ENCODE results near the gene CTNND2.
"Not testable (repeated sequence)": the region's sequence is repeated elsewhere in the genome, so short reads cannot be mapped to it uniquely, and the experiment has no call there.

Gene CTNND2

DNA sequence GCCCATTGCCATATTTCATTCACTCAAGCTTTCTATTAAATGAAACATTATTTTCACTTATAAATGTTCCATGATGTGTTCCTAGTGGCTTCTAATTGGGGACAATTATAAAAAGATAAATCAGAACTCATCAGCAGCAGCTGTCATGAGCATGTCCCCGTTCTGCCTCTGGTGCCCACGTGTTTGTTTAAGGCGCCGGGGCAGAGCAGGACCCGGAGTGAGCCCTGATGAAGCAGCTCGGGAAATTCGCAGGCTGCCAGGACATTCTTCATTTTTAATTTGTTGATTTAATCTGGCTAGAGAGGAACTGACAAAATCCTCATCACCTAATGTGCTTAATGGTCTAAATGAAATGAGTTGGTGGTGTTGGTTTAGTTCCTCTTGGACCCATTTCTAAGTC is 475.0 kb downstream of the CTNND2 start:
- DNase-seq, result no peak

GRCh38 chr5:11427569-11427968 is 476.7 kb downstream of the CTNND2 start:
- no peak for DNase-seq

GRCh38 chr5:11426442-11426841 is 477.8 kb downstream of the CTNND2 start:
- DNase-seq, result no peak

DNA sequence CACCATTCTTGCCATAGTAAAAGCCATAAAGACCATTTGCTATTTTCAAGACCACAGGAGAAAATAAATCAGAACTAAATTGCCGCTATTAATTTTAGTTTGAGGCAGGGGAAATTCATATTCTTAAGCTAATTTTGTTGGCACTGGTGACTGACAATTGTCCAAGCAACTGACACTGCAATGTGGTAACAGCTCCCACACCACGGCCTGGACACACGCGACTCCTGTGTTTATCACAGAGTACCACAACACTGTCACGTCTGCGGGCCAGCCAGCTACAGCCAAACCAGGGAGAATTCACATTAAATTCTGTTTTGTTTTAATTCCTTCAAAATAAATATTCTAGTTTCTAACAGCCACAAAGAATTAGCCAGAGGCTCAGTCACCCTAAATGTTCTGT is 481.9 kb downstream of the CTNND2 start:
- no peak for DNase-seq

DNA sequence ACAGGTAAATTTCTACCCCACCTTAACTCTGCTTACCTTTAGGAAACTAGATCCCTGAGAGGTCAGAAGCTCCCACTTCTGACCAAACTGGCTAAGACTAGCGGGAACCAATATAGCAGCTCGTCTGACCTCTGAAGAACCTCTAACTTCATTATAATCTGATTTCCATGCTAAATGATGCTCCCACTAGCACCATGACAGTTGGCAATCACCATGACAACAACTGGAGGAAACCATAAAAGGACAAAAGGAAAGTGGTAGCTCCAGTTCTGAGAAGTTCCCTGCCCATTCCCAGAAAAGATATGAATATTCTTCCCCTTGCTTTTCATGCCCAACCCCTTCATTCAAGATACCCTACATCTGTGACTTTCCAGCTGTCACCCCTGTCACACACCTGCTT is 483.3 kb downstream of the CTNND2 start:
- no peak for DNase-seq

GRCh38 chr5:11415751-11416150 is 488.5 kb downstream of the CTNND2 start:
- DNase-seq, result no peak

DNA sequence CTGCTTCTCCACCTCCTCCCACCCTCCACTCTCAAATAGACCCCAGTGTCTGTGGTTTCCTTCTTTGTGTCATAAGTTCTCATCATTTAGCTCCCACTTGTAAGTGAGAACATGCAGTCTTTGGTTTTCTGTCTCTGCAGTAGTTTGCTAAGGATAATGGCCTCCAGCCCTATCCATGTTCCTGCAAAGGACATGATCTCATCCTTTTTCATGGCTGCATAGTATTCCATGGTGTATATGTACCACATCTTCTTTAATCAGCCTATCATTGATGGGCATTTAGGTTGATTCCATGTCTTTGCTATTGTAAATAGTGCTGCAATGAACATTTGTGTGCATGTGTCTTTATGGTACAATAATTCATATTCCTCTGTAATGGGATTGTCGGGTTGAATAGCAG is 489.5 kb downstream of the CTNND2 start:
- DNase-seq, result not testable (repeated sequence)

GRCh38 chr5:11411621-11412020 is 492.6 kb downstream of the CTNND2 start:
- no peak for DNase-seq

GRCh38 chr5:11407556-11408145 is 496.6 kb downstream of the CTNND2 start:
- DNase-seq, result no peak

DNA sequence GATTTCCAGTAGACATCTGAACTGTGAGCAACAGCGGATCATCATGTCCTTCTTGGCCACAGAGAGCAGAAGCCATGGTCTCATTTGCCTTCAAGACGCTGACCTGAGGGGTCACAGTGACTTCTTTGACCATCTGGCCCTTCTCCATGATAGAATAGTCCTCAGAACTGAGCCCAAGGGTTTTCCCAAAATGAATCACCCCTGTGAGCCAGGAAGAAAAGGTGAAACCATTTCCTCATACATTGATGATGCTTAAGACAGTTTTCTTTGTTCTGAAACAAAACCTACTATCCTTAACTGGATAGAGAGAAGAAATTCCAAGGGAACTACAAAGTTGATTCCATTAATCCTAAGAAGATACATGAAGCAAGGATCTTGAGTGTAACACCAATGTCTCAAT is 503.9 kb downstream of the CTNND2 start:
- no peak for DNase-seq

GRCh38 chr5:11398728-11399127 is 505.5 kb downstream of the CTNND2 start:
- no peak for DNase-seq

DNA sequence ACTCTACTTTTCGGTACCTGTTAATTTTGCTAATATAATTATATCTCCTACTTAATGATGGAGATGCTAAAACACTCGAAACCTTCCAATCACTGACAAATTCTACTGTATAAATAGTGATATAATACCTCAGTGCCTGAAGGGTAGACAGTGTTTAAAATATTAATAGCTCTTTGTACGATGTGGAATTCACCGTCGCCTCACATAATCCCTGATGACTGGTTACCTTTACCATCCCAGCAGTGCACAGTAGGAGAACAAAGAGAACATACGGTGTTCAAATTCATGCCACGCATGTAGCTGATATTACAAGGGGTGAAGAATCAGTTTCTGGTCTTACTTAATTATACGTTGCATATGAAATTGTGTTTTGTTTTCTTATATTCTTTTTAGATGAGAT is 506.7 kb downstream of the CTNND2 start:
- no peak for DNase-seq

DNA sequence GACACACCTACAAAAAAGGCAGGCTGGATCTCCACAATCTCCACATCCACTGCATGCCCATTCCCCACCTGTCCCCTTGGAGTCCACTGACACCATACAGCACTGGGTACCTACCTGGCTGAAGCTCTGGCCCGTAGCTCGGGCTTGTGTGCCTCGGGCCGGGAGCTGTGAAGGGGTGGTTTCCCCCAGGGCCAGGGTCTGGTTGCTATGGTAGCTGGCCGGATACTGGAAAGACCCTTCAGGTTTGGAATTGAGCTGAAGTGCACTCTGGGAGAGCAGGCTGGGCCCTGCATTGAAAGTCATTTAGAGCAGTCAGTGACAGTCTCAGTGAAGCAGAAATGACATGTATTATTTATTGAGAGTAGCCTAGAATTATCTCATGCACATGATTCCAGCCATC is 507.3 kb downstream of the CTNND2 start:
- no peak for DNase-seq

DNA sequence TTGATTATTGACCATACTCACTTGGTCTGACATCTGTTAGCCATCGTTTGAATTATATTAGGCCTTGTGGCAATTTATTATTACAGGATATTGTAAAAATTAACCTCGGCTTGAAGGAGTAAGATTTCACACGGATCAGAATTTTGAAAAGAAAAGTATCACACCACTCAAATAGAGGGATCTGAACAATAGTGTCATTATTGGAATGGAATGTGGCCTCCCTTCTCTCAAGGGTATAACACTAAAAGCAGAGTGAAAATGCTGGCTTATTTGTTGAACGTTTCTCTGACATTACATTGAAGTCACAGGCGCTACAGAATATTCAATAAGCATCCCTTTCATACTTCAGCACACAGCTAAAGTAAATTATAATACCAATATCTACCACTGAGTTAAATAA is 509.3 kb downstream of the CTNND2 start:
- no peak for DNase-seq

- peak; percentile 28 for DNase-seq
Observed at GRCh38 chr5:11390291-11390767, 513.9 kb downstream of the CTNND2 start.

GRCh38 chr5:11387382-11387781 is 516.9 kb downstream of the CTNND2 start:
- no peak for DNase-seq

DNA sequence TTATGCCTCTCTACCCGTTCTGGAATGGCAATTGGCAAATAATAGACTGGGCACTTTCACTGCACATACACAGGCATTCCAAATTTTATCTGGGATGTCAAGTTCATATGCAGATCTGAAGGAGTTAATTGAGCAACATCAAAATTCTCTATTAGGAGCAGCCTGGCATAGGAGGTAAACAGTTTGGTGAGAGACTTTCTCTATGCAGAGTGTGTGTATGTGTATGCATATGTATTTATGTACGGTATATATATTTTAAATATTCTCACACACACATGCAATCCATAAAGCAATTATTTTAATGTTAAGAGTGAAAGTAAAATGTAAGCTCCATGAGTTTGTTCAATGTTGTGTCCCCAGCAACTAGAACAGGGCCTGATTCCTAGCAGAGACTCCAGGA is 517.8 kb downstream of the CTNND2 start:
- no peak for DNase-seq

GRCh38 chr5:11385901-11386293 is 518.3 kb downstream of the CTNND2 start:
- DNase-seq, result no peak

DNA sequence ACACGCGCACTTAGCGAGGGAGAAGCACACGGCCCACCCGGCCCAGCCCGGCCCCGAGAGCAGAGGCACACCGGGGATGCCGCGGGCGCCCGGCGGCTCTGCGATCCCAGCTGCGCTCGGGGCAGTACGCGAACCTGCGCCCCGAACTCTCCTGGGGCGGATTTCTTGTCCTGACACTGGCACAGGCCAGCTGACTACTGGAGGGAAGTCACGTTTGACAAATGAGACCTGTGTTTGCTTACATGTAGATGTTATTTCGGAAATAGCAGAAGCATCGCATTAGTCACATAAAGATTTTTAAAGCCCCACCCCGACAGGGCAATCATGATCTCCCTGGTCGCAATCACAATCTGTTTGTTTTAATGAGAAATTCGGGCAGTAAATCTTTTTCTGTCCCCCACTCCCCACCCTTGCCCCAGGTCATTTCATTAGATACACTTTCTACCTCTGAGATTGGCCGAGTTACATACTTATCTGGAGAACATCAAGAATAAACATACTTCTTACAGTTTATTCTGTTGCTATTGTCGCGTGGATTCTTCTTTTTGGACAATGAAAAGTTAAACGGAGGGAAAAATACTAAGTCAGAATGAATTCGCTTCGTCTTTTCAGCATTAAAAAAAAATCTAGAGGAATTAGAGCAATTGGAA is 518.9 kb downstream of the CTNND2 start:
- peak; percentile 14 for DNase-seq

- no peak for DNase-seq
Observed at GRCh38 chr5:11384441-11385250, 519.6 kb downstream of the CTNND2 start.

- no peak for DNase-seq
Observed at GRCh38 chr5:11383506-11384095, 520.6 kb downstream of the CTNND2 start.

GRCh38 chr5:11378461-11378860 is 525.8 kb downstream of the CTNND2 start:
- no peak for DNase-seq

GRCh38 chr5:11377896-11378295 is 526.4 kb downstream of the CTNND2 start:
- DNase-seq, result no peak

DNA sequence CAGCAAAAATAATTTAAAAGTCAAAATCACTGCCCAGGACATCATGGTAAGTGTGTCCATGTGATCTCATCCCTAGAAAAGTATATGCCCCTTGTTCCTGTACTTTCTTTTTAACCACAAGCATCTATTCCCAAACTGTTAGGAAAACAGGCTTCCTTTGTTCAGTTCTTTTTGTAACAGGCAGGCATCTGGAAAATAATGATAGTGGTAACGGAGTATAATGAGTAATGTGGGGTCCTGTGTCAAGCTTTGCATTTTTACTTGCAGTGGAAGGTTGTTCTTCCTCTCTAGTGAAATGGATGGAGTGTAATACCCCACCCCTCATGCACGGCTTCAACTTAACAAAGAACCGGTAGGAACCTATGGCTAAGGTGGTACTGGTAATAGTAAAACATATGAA is 532.1 kb downstream of the CTNND2 start:
- no peak for DNase-seq

Data from T1000 (cell line).